IMR-90 (cell line): ENCODE data around the gene PPAN.

Experiments used
- CEBPB ChIP-seq: IDR thresholded peaks from 2 replicates; pipeline ENCODE4 v1.6.1; 2012; ENCODE audit warnings: low read depth, low read length, improper control_type of control experiment
- ELK1 ChIP-seq: fragments of 150-350 bp; IDR thresholded peaks from 2 replicates; pipeline ENCODE4 v1.6.1; 2016; ENCODE audit warnings: low read depth, mild to moderate bottlenecking, low read length, moderate library complexity, borderline replicate concordance
- FOS ChIP-seq: fragments of 150-350 bp; IDR thresholded peaks from 2 replicates; pipeline ENCODE4 v1.6.1; 2016; ENCODE audit warnings: low read depth, low read length
- MAFK ChIP-seq: IDR thresholded peaks from 2 replicates; pipeline ENCODE4 v1.6.1; 2012; ENCODE audit warnings: low read depth, low read length, improper control_type of control experiment
- NFE2L2 ChIP-seq: fragments of 150-350 bp; IDR thresholded peaks from 2 replicates; pipeline ENCODE4 v1.6.1; 2016; ENCODE audit warnings: low read depth, mild to moderate bottlenecking, low read length
- POLR2A ChIP-seq: IDR thresholded peaks from 2 replicates; pipeline ENCODE4 v1.6.1; 2012; ENCODE audit warnings: mild to moderate bottlenecking, low read depth, low read length
- RAD21 ChIP-seq: IDR thresholded peaks from 2 replicates; pipeline ENCODE4 v1.6.1; 2012; ENCODE audit warnings: low read length, improper control_type of control experiment
- RCOR1 ChIP-seq: IDR thresholded peaks from 2 replicates; pipeline ENCODE4 v1.6.1; 2012; ENCODE audit warnings: mild to moderate bottlenecking, low read length, improper control_type of control experiment; ENCODE audit not compliant: insufficient replicate concordance
- RFX5 ChIP-seq: IDR thresholded peaks from 2 replicates; pipeline ENCODE4 v1.8.0; 2012; ENCODE audit warnings: low read depth, mild to moderate bottlenecking, low read length, moderate library complexity
- SMC3 ChIP-seq: fragments of 150-350 bp; IDR thresholded peaks from 2 replicates; pipeline ENCODE4 v1.6.1; 2016; ENCODE audit warnings: low read depth, mild to moderate bottlenecking, antibody characterized with exemption, low read length, moderate library complexity
- TF ChIP-seq, protein P1 (sequence below): conservative IDR thresholded peaks from 2 replicates; pipeline ENCODE4 v1.5.1; 2012; ENCODE audit warnings: mild to moderate bottlenecking, low read depth, low read length, improper control_type of control experiment
- TF ChIP-seq, protein P2 (sequence below): fragments of 150-350 bp; IDR thresholded peaks from 2 replicates; pipeline ENCODE4 v1.6.1; 2017; ENCODE audit warnings: mild to moderate bottlenecking, antibody characterized with exemption, low read length, low read depth

GRCh38 chr19:10113592-10113963, 7.4 kb downstream of the PPAN start:
- TF ChIP-seq, protein P1, sequence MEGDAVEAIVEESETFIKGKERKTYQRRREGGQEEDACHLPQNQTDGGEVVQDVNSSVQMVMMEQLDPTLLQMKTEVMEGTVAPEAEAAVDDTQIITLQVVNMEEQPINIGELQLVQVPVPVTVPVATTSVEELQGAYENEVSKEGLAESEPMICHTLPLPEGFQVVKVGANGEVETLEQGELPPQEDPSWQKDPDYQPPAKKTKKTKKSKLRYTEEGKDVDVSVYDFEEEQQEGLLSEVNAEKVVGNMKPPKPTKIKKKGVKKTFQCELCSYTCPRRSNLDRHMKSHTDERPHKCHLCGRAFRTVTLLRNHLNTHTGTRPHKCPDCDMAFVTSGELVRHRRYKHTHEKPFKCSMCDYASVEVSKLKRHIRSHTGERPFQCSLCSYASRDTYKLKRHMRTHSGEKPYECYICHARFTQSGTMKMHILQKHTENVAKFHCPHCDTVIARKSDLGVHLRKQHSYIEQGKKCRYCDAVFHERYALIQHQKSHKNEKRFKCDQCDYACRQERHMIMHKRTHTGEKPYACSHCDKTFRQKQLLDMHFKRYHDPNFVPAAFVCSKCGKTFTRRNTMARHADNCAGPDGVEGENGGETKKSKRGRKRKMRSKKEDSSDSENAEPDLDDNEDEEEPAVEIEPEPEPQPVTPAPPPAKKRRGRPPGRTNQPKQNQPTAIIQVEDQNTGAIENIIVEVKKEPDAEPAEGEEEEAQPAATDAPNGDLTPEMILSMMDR: no peak
- TF ChIP-seq SMC3: no peak
- TF ChIP-seq MAFK: no peak
- TF ChIP-seq POLR2A: no peak; the same call in 1 of the 2 replicates
- TF ChIP-seq NFE2L2: no peak
- TF ChIP-seq, protein P2, sequence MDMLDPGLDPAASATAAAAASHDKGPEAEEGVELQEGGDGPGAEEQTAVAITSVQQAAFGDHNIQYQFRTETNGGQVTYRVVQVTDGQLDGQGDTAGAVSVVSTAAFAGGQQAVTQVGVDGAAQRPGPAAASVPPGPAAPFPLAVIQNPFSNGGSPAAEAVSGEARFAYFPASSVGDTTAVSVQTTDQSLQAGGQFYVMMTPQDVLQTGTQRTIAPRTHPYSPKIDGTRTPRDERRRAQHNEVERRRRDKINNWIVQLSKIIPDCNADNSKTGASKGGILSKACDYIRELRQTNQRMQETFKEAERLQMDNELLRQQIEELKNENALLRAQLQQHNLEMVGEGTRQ: no peak
- TF ChIP-seq RCOR1: no peak
- TF ChIP-seq FOS: no peak
- TF ChIP-seq CEBPB: no peak
- no peak for TF ChIP-seq RAD21
- no peak for TF ChIP-seq RFX5
- TF ChIP-seq ELK1: no peak
